ENCODE measurements around the gene A3GALT2. TPM values are rescaled to one million over a fixed set of nuclear protein-coding genes. Genes with fewer than 3 reads are reported as not detected.
"Not testable (repeated sequence)": the region's sequence is repeated elsewhere in the genome, so short reads cannot be mapped to it uniquely, and the experiment has no call there.

Gene A3GALT2
- total RNA-seq, 1 donor from 2014 or later: 0.29 TPM

GRCh38 chr1:33311706-33312412 is 9.0 kb downstream of the A3GALT2 start:
- Mint-ChIP-seq H3K4me1 (ENCODE audit: low read depth) (peaks cover 1% of the 10 kb centered on the region), H3K9me3 (ENCODE audit: low read depth) (no peaks in the 10 kb centered on the region), H3K27me3 (peaks cover 3% of the 10 kb centered on the region), H3K4me3 (ENCODE audit: low read depth) (no peak overlapping the region), H3K27ac (no peak overlapping the region), H3K36me3 (ENCODE audit: insufficient read depth) (peaks cover 3% of the 10 kb centered on the region)
- DNase-seq (ENCODE audit: low spot score, unreplicated experiment): no peak
- no peak for TF ChIP-seq CTCF (IDR thresholded peaks at IDR 0.05; ENCODE audit: unreplicated experiment)

GRCh38 chr1:33310702-33311101 is 10.2 kb downstream of the A3GALT2 start:
- Mint-ChIP-seq H3K4me3 (ENCODE audit: low read depth) (no peak overlapping the region), H3K9me3 (ENCODE audit: low read depth) (no peaks in the 10 kb centered on the region), H3K36me3 (ENCODE audit: insufficient read depth) (peaks cover 4% of the 10 kb centered on the region), H3K27me3 (peaks cover 10% of the 10 kb centered on the region), H3K27ac (no peak overlapping the region), H3K4me1 (ENCODE audit: low read depth) (peaks cover 3% of the 10 kb centered on the region)
- no peak for TF ChIP-seq CTCF (IDR thresholded peaks at IDR 0.05; ENCODE audit: unreplicated experiment)
- DNase-seq (ENCODE audit: low spot score, unreplicated experiment): no peak

DNA sequence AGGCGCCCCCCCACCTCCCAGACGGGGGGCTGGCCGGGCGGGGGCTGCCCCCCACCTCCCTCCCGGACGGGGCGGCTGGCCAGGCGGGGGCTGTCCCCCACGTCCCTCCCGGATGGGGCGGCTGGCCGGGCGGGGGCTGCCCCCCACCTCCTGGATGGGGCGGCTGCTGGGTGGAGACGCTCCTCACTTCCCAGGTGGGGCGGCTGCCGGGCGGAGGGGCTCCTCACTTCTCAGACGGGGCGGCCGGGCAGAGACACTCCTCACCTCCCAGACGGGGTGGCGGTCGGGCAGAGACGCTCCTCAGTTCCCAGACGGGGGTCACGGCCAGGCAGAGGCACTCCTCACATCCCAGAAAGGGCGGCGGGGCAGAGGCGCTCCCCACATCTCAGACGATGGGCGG is 11.5 kb downstream of the A3GALT2 start:
- H3K4me3 Mint-ChIP-seq (ENCODE audit: low read depth); H3K4me1 Mint-ChIP-seq (ENCODE audit: low read depth); DNase-seq (ENCODE audit: low spot score, unreplicated experiment); H3K9me3 Mint-ChIP-seq (ENCODE audit: low read depth); H3K27ac Mint-ChIP-seq; H3K36me3 Mint-ChIP-seq (ENCODE audit: insufficient read depth): not testable (repeated sequence)
- H3K27me3 Mint-ChIP-seq: peaks cover 13% of the 10 kb centered on the region

DNA sequence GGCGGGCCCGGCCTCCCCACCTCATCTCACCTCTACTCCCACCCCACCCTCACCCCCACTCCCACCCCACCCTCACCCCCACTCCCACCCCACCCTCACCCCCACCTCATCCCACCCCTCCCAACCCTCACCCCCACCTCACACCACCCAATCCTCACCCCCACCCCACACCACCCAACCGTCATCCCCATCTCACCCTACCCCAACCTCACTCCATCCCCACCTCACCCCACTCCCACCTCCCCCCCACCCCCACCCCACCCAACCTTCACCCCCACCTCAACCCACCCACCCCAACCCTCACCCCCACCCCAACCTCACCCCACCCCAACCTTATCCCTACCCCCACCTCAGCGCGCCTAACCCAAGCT is 13.4 kb downstream of the A3GALT2 start:
- H3K4me1 Mint-ChIP-seq (ENCODE audit: low read depth): peaks cover 3% of the 10 kb centered on the region
- peaks cover 13% of the 10 kb centered on the region for H3K27me3 Mint-ChIP-seq
- H3K4me3 Mint-ChIP-seq (ENCODE audit: low read depth): no peak overlapping the region
- H3K36me3 Mint-ChIP-seq (ENCODE audit: insufficient read depth): peaks cover 4% of the 10 kb centered on the region
- no peak for TF ChIP-seq CTCF (IDR thresholded peaks at IDR 0.05; ENCODE audit: unreplicated experiment)
- H3K9me3 Mint-ChIP-seq (ENCODE audit: low read depth): no peaks in the 10 kb centered on the region
- no peak overlapping the region for H3K27ac Mint-ChIP-seq
- DNase-seq (ENCODE audit: low spot score, unreplicated experiment): no peak

DNA sequence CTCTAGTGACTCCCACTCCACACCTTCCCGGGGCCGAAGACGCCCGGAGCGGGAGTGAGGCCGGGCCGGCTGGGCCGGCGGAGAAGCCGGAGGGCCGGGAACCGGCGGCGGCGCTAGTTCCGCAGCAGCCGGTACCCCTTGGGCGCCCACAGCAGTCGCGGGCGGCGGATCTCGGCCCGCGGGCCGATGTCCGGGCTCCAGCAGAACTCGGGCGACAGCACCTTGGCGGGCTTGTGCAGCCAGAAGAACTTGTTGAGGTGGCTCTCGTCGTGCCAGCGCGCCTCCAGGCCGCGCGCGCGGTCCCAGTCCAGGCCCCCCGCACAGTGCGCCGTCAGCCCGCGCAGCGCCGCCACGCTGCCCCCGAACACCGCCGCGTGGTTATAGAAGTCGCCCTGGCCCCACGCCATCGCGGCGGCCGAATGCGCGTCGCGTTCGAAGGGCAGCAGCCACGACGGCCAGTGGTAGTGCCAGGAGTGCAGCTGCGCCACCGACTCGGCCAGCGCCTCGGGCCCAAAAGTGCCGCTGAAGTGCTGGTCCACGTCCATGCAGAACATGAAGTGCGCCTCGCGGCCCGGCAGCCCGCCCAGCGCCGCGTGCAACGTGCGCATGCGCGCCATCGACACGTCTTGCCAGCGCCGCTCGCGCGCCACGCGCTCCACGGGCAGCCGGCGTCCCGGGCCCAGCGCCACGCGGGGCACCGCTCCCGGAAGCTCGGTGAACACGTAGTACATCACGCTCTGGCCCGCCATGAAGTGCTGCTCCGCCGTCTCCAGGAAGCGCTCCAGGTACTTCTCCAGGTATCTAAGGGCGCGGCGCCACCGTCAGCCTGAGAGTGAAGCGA is 14.0 kb downstream of the A3GALT2 start:
- H3K4me3 Mint-ChIP-seq (ENCODE audit: low read depth): no peak overlapping the region
- H3K36me3 Mint-ChIP-seq (ENCODE audit: insufficient read depth): peaks cover 4% of the 10 kb centered on the region
- TF ChIP-seq CTCF (IDR thresholded peaks at IDR 0.05; ENCODE audit: unreplicated experiment): no peak

More for the DNA sequence above, 14.0 kb downstream of the A3GALT2 start:
- Mint-ChIP-seq H3K4me1 (ENCODE audit: low read depth) (peaks cover 3% of the 10 kb centered on the region), H3K27me3 (peaks cover 13% of the 10 kb centered on the region), H3K27ac (no peak overlapping the region), H3K9me3 (ENCODE audit: low read depth) (no peaks in the 10 kb centered on the region)
- DNase-seq (ENCODE audit: low spot score, unreplicated experiment): no peak
